ENCODE measurements around the gene TUBGCP3. TPM values are rescaled to one million over a fixed set of nuclear protein-coding genes. Genes with fewer than 3 reads are reported as not detected.

The TUBGCP3 gene
- total and polyA plus RNA-seq, 2 donors (not counting 1 experiment from before 2014, with no cell fraction given), result 30.6 to 65.1 TPM

DNA sequence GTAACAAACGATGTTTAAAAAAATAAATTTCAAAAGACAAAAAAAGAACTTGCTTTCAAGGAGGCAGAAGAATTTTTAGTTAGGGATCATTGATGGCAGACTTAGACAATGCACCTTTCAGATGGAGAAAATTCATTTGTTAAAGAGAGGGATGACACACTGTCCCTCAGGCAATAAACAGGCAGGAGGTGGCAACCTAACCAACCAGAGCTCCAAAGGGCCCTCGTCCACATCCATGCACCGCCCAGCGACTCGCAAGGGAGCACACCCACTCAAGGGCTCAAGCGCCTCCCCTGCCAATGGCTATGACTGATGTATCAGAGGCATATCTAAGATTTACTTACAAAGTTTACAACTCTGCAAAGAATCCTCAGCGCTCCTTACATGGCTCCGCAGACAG, 81.9 kb downstream of the TUBGCP3 start:
- no peak overlapping the region for H3K27ac Mint-ChIP-seq
- H3K4me2 ChIP-seq (replicated peaks; ENCODE audit: low read depth, low read length, poor library complexity, severe bottlenecking), result no peak overlapping the region
- 99% methylated on average over 6 of the region's 8 CpGs for WGBS (ENCODE audit: insufficient coverage)
- no peak for DNase-seq
- no peak overlapping the region for H3K4me3 Mint-ChIP-seq
- H3K4me1 ChIP-seq (ENCODE audit: control insufficient read depth in 2 of 2, insufficient read depth in 2 of 2, low read length in 2 of 2), result no peaks in the 10 kb centered on the region
- no peaks in the 10 kb centered on the region for H3K4me1 Mint-ChIP-seq
- H3K4me3 ChIP-seq (ENCODE audit: control extremely low read depth in 1 of 5, extremely low read depth in 1 of 5, insufficient read depth in 1 of 5, low read depth in 2 of 5, low read length in 4 of 5), result no peak overlapping the region
- H3K27me3 ChIP-seq (replicated peaks in 1 of 4; ENCODE audit: control extremely low read depth in 1 of 4, control insufficient read depth in 3 of 4, insufficient read depth in 4 of 4, low read length in 3 of 4), result no peaks in the 10 kb centered on the region
- no peaks in the 10 kb centered on the region for H3K9me3 Mint-ChIP-seq (ENCODE audit: insufficient read depth)
- H3K27me3 Mint-ChIP-seq, result no peaks in the 10 kb centered on the region
- POLR2A ChIA-PET, result no interaction called here
- H3K27ac ChIP-seq (ENCODE audit: low read length in 2 of 2), result no peak overlapping the region
- H4K20me1 ChIP-seq (ENCODE audit: control insufficient read depth, insufficient read depth, low read length, poor library complexity, severe bottlenecking), result no peaks in the 10 kb centered on the region
- no peak for ATAC-seq (ENCODE audit: low read depth)
- H2AFZ ChIP-seq (ENCODE audit: insufficient read depth, low read depth, low read length, poor library complexity, severe bottlenecking), result no peak overlapping the region
- TF ChIP-seq, protein P1, sequence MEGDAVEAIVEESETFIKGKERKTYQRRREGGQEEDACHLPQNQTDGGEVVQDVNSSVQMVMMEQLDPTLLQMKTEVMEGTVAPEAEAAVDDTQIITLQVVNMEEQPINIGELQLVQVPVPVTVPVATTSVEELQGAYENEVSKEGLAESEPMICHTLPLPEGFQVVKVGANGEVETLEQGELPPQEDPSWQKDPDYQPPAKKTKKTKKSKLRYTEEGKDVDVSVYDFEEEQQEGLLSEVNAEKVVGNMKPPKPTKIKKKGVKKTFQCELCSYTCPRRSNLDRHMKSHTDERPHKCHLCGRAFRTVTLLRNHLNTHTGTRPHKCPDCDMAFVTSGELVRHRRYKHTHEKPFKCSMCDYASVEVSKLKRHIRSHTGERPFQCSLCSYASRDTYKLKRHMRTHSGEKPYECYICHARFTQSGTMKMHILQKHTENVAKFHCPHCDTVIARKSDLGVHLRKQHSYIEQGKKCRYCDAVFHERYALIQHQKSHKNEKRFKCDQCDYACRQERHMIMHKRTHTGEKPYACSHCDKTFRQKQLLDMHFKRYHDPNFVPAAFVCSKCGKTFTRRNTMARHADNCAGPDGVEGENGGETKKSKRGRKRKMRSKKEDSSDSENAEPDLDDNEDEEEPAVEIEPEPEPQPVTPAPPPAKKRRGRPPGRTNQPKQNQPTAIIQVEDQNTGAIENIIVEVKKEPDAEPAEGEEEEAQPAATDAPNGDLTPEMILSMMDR (IDR thresholded peaks at IDR 0.05), result no peak
- no peak for TF ChIP-seq EZH2 (IDR thresholded peaks at IDR 0.05; ENCODE audit: borderline replicate concordance, insufficient read depth, low read depth, low read length, poor library complexity, severe bottlenecking)
- intact Hi-C loops (cut with micrococcal nuclease), result no loop called here
- H3K9ac ChIP-seq (ENCODE audit: low read length), result no peak overlapping the region
- CTCF ChIA-PET, result no interaction called here
- no peaks in the 10 kb centered on the region for H3K79me2 ChIP-seq (ENCODE audit: control insufficient read depth, insufficient read depth, low read length)
- H3K9me3 ChIP-seq (ENCODE audit: control extremely low read depth in 1 of 3, control insufficient read depth in 2 of 3, insufficient read depth in 1 of 3, low read length in 2 of 3), result no peaks in the 10 kb centered on the region
- peaks cover 11 to 53% of the 10 kb centered on the region in 2 experiments for H3K36me3 ChIP-seq (replicated peaks in 1 of 2; ENCODE audit: control extremely low read depth in 1 of 2, control insufficient read depth in 1 of 2, extremely low read depth in 1 of 2, insufficient read depth in 2 of 2, low read length in 1 of 2)

- no peak overlapping the region for H3K27ac ChIP-seq (ENCODE audit: low read length in 2 of 2)
- H3K4me2 ChIP-seq (replicated peaks; ENCODE audit: low read depth, low read length, poor library complexity, severe bottlenecking), result no peak overlapping the region
- WGBS (ENCODE audit: insufficient coverage), result 96% methylated on average over 4 of the region's 7 CpGs
- Mint-ChIP-seq H3K27ac (no peak overlapping the region), H3K27me3 (no peaks in the 10 kb centered on the region), H3K4me3 (no peak overlapping the region), H3K9me3 (ENCODE audit: insufficient read depth) (no peaks in the 10 kb centered on the region), H3K4me1 (no peaks in the 10 kb centered on the region)
- H4K20me1 ChIP-seq (ENCODE audit: control insufficient read depth, insufficient read depth, low read length, poor library complexity, severe bottlenecking), result no peaks in the 10 kb centered on the region
- ChIA-PET POLR2A (no interaction called here), CTCF (no interaction called here)
- ATAC-seq (ENCODE audit: low read depth) (no peak), DNase-seq (no peak)
- peaks cover 1 to 28% of the 10 kb centered on the region in 2 experiments for H3K36me3 ChIP-seq (replicated peaks in 1 of 2; ENCODE audit: control extremely low read depth in 1 of 2, control insufficient read depth in 1 of 2, extremely low read depth in 1 of 2, insufficient read depth in 2 of 2, low read length in 1 of 2)
- no peak overlapping the region for H2AFZ ChIP-seq (ENCODE audit: insufficient read depth, low read depth, low read length, poor library complexity, severe bottlenecking)
- no peaks in the 10 kb centered on the region for H3K27me3 ChIP-seq (replicated peaks in 1 of 4; ENCODE audit: control extremely low read depth in 1 of 4, control insufficient read depth in 3 of 4, insufficient read depth in 4 of 4, low read length in 3 of 4)
- no peaks in the 10 kb centered on the region for H3K79me2 ChIP-seq (ENCODE audit: control insufficient read depth, insufficient read depth, low read length)
- H3K9me3 ChIP-seq (ENCODE audit: control extremely low read depth in 1 of 3, control insufficient read depth in 2 of 3, insufficient read depth in 1 of 3, low read length in 2 of 3), result no peaks in the 10 kb centered on the region
- H3K4me3 ChIP-seq (ENCODE audit: control extremely low read depth in 1 of 5, extremely low read depth in 1 of 5, insufficient read depth in 1 of 5, low read depth in 2 of 5, low read length in 4 of 5), result no peak overlapping the region
- H3K4me1 ChIP-seq (ENCODE audit: control insufficient read depth in 2 of 2, insufficient read depth in 2 of 2, low read length in 2 of 2), result no peaks in the 10 kb centered on the region
- TF ChIP-seq EZH2 (IDR thresholded peaks at IDR 0.05; ENCODE audit: borderline replicate concordance, insufficient read depth, low read depth, low read length, poor library complexity, severe bottlenecking), result no peak
- TF ChIP-seq, protein P1 (IDR thresholded peaks at IDR 0.05), result no peak
- no peak overlapping the region for H3K9ac ChIP-seq (ENCODE audit: low read length)
- intact Hi-C loops (cut with micrococcal nuclease), result no loop called here
Observed at GRCh38 chr13:112496166-112496565, 91.8 kb downstream of the TUBGCP3 start.

Measured in B cell (primary cell).